Fibroblast of peridontal ligament (primary cell): ENCODE results near the gene ALMS1.
"Not testable (repeated sequence)": the region's sequence is repeated elsewhere in the genome, so short reads cannot be mapped to it uniquely, and the experiment has no call there.

Source experiments
- DNase-seq: peaks from one replicate; pipeline ENCODE4 v3.0.0-alpha.2; 2010; ENCODE audit errors: extremely low read depth

The ALMS1 gene

GRCh38 chr2:73404409-73404808 lies 18.8 kb downstream of the ALMS1 start:
- DNase-seq: no peak

- no peak for DNase-seq
These were observed 21.4 kb downstream of the ALMS1 start for GRCh38 chr2:73406996-73407395.

- no peak for DNase-seq
These were observed 22.6 kb downstream of the ALMS1 start for GRCh38 chr2:73408198-73408597.

- DNase-seq: peak; percentile 66
These were observed 29.1 kb downstream of the ALMS1 start for GRCh38 chr2:73414696-73415095.

- peak; percentile 4 for DNase-seq
These were observed 30.3 kb downstream of the ALMS1 start for GRCh38 chr2:73415906-73416305.

GRCh38 chr2:73418343-73418742 lies 32.7 kb downstream of the ALMS1 start:
- peak; percentile 90 for DNase-seq

- no peak for DNase-seq
These were observed 38.3 kb downstream of the ALMS1 start for GRCh38 chr2:73423913-73424312.

- DNase-seq: no peak
These were observed 40.5 kb downstream of the ALMS1 start for GRCh38 chr2:73426176-73426575.

- DNase-seq: no peak
These were observed 50.4 kb downstream of the ALMS1 start for GRCh38 chr2:73436019-73436418.

GRCh38 chr2:73444202-73444601 lies 58.6 kb downstream of the ALMS1 start:
- no peak for DNase-seq

- no peak for DNase-seq
These were observed 63.2 kb downstream of the ALMS1 start for GRCh38 chr2:73448856-73449255.

- no peak for DNase-seq
These were observed 63.8 kb downstream of the ALMS1 start for GRCh38 chr2:73449404-73449803.

GRCh38 chr2:73451263-73451972 lies 65.8 kb downstream of the ALMS1 start:
- DNase-seq: no peak

- no peak for DNase-seq
These were observed 72.3 kb downstream of the ALMS1 start for GRCh38 chr2:73457982-73458381.

- DNase-seq: not testable (repeated sequence)
These were observed 76.8 kb downstream of the ALMS1 start for GRCh38 chr2:73462388-73462787.

- DNase-seq: no peak
These were observed 82.7 kb downstream of the ALMS1 start for GRCh38 chr2:73468376-73468775.

- DNase-seq: not testable (repeated sequence)
These were observed 98.2 kb downstream of the ALMS1 start for GRCh38 chr2:73483874-73484273.

- no peak for DNase-seq
These were observed 101.5 kb downstream of the ALMS1 start for GRCh38 chr2:73487112-73487657.

GRCh38 chr2:73488079-73488478 lies 102.4 kb downstream of the ALMS1 start:
- DNase-seq: no peak

- no peak for DNase-seq
These were observed 103.4 kb downstream of the ALMS1 start for GRCh38 chr2:73489053-73489452.

GRCh38 chr2:73494031-73494430 lies 108.4 kb downstream of the ALMS1 start:
- DNase-seq: no peak

GRCh38 chr2:73503992-73504570 lies 118.4 kb downstream of the ALMS1 start:
- DNase-seq: no peak

GRCh38 chr2:73504850-73505249 lies 119.2 kb downstream of the ALMS1 start:
- not testable (repeated sequence) for DNase-seq
